Measurements from ENCODE around the gene ZNF367.

GRCh38 chr9:96437454-96437853 lies 19.3 kb upstream of the ZNF367 start:
- TF ChIP-seq SUZ12 (IDR thresholded peaks at IDR 0.05; ENCODE audit: extremely low read depth, insufficient read depth, insufficient read length) (no peak), YY1 (IDR thresholded peaks at IDR 0.05; ENCODE audit: insufficient read depth, insufficient read length) (no peak)
